ENCODE measurements around the gene PF4V1.

PF4V1 gene

GRCh38 chr4:73870768-73871167 lies 17.7 kb downstream of the PF4V1 start:
- no peak overlapping the region for H3K4me3 ChIP-seq
- H3K27me3 ChIP-seq: peaks cover 0 to 9% of the 10 kb centered on the region in 2 donors
- intact Hi-C loops (cut with DNase I; ENCODE audit: low total_unique reads): no loop called here

GRCh38 chr4:73871511-73872310 lies 18.6 kb downstream of the PF4V1 start:
- Histone ChIP-seq H3K27me3 (peaks cover 0 to 9% of the 10 kb centered on the region in 2 donors), H3K27ac (no peak overlapping the region), H3K4me3 (no peak overlapping the region), H3K9me3 (no peaks in the 10 kb centered on the region), H3K36me3 (no peaks in the 10 kb centered on the region), H3K4me1 (peaks cover 0 to 14% (median 10%) of the 10 kb centered on the region in 4 donors)
- TF ChIP-seq CTCF (IDR thresholded peaks at IDR 0.05): no peak
- intact Hi-C loops (cut with DNase I; ENCODE audit: low total_unique reads): no loop called here
- no peak for DNase-seq

More at GRCh38 chr4:73870768-73871167, 17.7 kb downstream of the PF4V1 start:
- no peaks in the 10 kb centered on the region for H3K9me3 ChIP-seq
- H3K36me3 ChIP-seq: no peaks in the 10 kb centered on the region
- no peak for TF ChIP-seq CTCF (IDR thresholded peaks at IDR 0.05)
- H3K4me1 ChIP-seq: peaks cover 0 to 14% (median 10%) of the 10 kb centered on the region in 4 donors
- DNase-seq: no peak
- H3K27ac ChIP-seq: no peak overlapping the region

- no peak overlapping the region for H3K4me3 ChIP-seq
- H3K36me3 ChIP-seq: no peaks in the 10 kb centered on the region
- intact Hi-C loops (cut with DNase I; ENCODE audit: low total_unique reads): no loop called here
- H3K9me3 ChIP-seq: no peaks in the 10 kb centered on the region
- H3K27ac ChIP-seq: no peak overlapping the region
- no peak for DNase-seq
- H3K27me3 ChIP-seq: peaks cover 0 to 9% of the 10 kb centered on the region in 2 donors
- peaks cover 0 to 14% (median 10%) of the 10 kb centered on the region in 4 donors for H3K4me1 ChIP-seq
- TF ChIP-seq CTCF (IDR thresholded peaks at IDR 0.05): no peak
Observed at GRCh38 chr4:73872316-73873108, 19.4 kb downstream of the PF4V1 start.

GRCh38 chr4:73874386-73874785 lies 21.3 kb downstream of the PF4V1 start:
- Histone ChIP-seq H3K4me3 (no peak overlapping the region), H3K4me1 (peaks cover 0 to 6% (median 5%) of the 10 kb centered on the region in 4 donors), H3K9me3 (no peaks in the 10 kb centered on the region), H3K27me3 (peaks cover 0 to 4% of the 10 kb centered on the region in 2 donors), H3K36me3 (no peaks in the 10 kb centered on the region), H3K27ac (no peak overlapping the region)
- DNase-seq: no peak
- TF ChIP-seq CTCF (IDR thresholded peaks at IDR 0.05): no peak
- intact Hi-C loops (cut with DNase I; ENCODE audit: low total_unique reads): no loop called here

GRCh38 chr4:73875401-73875800 lies 22.3 kb downstream of the PF4V1 start:
- H3K4me3 ChIP-seq: no peak overlapping the region
- DNase-seq: no peak
- intact Hi-C loops (cut with DNase I; ENCODE audit: low total_unique reads): no loop called here

More at GRCh38 chr4:73875401-73875800, 22.3 kb downstream of the PF4V1 start:
- Histone ChIP-seq H3K27ac (no peak overlapping the region), H3K27me3 (no peaks in the 10 kb centered on the region), H3K36me3 (no peaks in the 10 kb centered on the region), H3K9me3 (no peaks in the 10 kb centered on the region), H3K4me1 (no peaks in the 10 kb centered on the region)
- no peak for TF ChIP-seq CTCF (IDR thresholded peaks at IDR 0.05)

Data from tibial artery (tissue), 4 donors.